NCI-H146 treated with DMSO at 0.1 percent for 48 hours (cell line): ENCODE measurements around the gene GABRA6.
"Not testable (repeated sequence)": the region's sequence is repeated elsewhere in the genome, so short reads cannot be mapped to it uniquely, and the experiment has no call there.

Experiments used
- DNase-seq: peaks from one replicate; lab custom pipeline; 2025; ENCODE audit not compliant: unreplicated experiment; lab: John Stamatoyannopoulos, UW

The GABRA6 gene

GRCh38 chr5:161685461-161685860 lies at the start of gene GABRA6:
GABRA6 (plus strand) TSS chr5:161685721; CDS start chr5:161685990, 269 bp downstream.
- DNase-seq: no peak

- no peak for DNase-seq
Observed at GRCh38 chr5:161637591-161637990, 47.9 kb upstream of the GABRA6 start.

GRCh38 chr5:161641444-161641843 lies 44.1 kb upstream of the GABRA6 start:
- DNase-seq: no peak

GRCh38 chr5:161645264-161645663 lies 40.3 kb upstream of the GABRA6 start:
- DNase-seq: no peak

- not testable (repeated sequence) for DNase-seq
Observed at GRCh38 chr5:161651926-161652325, 33.6 kb upstream of the GABRA6 start.

- DNase-seq: no peak
Observed at GRCh38 chr5:161660806-161661205, 24.7 kb upstream of the GABRA6 start.

GRCh38 chr5:161663431-161663830 lies 22.1 kb upstream of the GABRA6 start:
- no peak for DNase-seq

- DNase-seq: no peak
Observed at GRCh38 chr5:161676103-161676502, 9.4 kb upstream of the GABRA6 start.

GRCh38 chr5:161686149-161686548 lies 628 bp downstream of the GABRA6 start:
- DNase-seq: no peak

- DNase-seq: no peak
Observed at GRCh38 chr5:161686881-161687280, 1.4 kb downstream of the GABRA6 start.

GRCh38 chr5:161687316-161687715 lies 1.8 kb downstream of the GABRA6 start:
- no peak for DNase-seq

GRCh38 chr5:161691911-161692310 lies 6.4 kb downstream of the GABRA6 start:
- DNase-seq: no peak

- DNase-seq: no peak
Observed at GRCh38 chr5:161697001-161697400, 11.5 kb downstream of the GABRA6 start.

DNA sequence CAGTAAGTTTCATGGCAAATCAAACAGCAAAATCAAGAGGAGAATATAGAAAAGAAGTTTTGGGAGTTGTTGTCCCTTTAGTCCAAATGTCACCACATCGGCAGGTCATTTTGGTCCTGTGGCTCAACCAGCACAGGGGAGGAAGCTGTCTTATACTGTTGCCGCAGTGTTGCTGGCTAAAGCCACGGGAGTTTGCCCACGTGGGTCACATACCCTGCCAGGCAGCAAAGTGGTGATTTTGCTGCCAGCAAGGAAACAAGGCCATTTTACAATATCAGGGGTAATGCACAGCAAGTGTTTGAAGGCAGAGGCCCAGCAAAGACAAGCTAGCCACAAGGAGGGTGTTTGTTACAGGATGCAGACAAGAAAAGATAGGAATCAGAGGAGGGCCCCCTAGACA lies 14.5 kb downstream of the GABRA6 start:
- no peak for DNase-seq

GRCh38 chr5:161703528-161703927 lies 18.0 kb downstream of the GABRA6 start:
- no peak for DNase-seq

- no peak for DNase-seq
Observed at GRCh38 chr5:161707382-161707781, 21.9 kb downstream of the GABRA6 start.

DNA sequence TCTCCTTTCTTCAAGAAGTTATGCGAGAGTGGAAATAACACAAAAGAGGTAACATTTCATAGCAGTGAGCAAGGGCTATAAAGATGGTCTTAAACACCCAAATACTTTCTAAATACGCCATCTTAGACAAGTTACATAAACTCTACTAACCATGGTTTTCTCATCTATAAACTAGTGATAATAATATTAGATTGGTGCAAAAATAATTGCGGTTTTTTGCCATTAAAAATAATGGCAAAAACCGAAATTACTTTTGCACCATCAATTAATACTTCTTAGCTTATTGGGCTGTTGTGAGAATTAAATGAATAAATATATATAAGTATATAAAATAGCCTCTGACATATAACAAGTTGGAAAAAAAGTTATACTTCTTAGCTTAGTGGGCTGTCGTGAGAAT lies 23.7 kb downstream of the GABRA6 start:
- DNase-seq: no peak

DNA sequence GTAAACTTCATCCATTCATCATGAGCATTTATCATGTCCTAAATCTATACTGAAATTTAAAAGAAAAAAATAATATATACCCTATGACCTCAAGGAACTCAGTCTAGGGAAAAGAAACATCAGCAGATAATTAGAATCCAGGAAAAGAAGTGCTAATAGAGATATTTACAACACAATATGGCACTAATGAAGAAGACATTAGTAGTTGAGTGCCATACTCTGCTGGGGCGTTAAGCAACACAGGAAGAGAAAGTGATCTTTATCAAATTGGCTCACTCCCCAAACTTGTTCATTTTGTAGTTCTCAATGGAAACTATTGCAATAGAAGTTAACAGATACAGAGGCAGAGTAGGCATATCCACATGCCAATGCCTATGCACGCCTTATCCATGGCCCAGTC lies 27.5 kb downstream of the GABRA6 start:
- no peak for DNase-seq

DNA sequence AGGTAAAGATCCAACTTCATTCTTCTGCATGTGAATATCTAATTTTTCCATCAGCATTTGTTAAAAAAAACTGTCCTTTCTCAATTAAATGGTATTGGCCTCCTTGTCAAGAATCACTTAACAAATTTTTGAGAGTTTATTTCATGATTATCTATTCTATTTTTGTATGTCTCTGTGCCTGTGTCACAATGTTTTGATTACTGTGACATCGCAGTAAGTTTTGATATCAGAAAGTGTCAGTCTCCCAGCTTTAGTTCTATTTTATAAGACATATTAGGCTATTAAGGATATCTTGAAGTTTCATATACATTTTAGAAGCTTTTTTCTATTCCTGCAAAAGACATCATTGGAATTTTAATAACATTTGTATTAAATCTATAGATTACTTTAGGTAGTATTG lies 33.6 kb downstream of the GABRA6 start:
- DNase-seq: no peak

- DNase-seq: no peak
Observed at GRCh38 chr5:161720460-161720859, 34.9 kb downstream of the GABRA6 start.

DNA sequence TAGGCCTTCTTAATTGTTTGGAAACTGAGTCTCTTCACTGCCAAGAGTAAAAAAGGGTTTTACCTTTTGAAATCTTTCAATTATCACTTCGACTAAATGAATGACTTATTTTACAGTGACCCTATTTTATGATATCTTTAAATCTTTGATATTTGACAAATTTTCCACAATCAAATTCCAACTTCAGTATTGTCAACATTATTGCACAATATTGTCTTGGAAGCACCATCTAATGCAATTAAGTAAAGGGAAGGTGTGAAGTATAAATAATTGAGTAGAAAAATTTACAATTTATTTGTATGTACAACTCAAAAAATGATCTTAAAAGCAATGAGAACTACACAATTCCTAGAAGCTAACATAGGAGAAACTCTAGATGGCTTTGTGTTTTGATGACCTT lies 49.2 kb downstream of the GABRA6 start:
- no peak for DNase-seq

DNA sequence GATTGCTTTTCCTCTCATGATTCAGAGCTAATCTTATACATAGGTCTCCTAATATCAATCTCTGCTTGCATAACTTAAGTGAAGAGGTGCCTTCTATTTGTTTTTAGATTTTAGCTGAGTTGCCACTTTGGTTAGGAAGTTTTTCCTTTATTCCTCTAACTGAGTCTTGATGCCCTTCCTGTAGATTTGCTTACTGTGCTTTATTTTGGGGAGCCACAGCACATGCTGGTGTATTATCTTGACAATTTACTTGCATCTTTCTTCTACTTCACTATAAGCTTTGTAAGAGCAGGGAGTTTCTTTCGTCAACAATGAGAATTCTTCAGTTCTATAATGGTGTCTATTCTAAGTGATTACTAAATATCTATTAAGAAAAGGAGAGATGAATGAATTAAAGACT lies 54.9 kb downstream of the GABRA6 start:
- DNase-seq: no peak

DNA sequence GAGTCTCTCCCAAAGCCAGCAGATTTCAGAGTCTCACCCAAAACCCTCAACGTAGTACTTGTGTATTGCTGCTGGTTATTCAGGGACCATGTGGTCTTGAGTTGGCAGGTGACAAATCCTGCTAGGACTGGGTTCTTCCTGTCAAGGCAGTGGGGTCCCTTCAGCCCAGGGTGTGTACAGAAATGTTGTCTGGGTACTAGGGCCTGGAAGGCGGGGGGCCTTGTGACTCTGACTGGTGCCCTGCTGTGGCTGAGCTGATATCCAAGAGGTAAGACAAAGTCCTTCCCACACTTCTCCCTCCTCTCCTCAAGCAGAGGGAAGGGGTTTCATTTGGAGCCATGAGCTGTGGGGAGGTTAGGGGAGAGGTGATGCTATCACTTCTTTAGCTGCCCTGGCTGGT lies 58.8 kb downstream of the GABRA6 start:
- no peak for DNase-seq

DNA sequence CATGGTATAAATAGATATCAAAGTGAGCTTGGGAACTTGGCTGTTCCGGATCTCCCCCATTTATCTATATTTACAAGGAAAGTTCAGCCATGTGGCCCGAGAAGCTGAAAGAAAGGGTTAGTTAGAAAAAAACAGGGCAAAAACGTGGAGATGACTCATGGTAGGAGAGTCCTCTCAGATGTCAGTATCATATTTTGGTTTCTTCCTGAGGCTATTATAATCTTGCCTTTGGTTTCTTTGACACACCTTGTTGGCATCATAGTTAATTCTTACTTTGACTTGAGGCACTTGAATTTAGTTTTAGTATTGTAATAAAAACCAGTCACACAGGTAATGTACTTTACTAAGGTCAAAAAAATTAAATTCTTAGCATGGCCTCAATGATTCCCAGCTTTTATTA lies 59.9 kb downstream of the GABRA6 start:
- no peak for DNase-seq
